Muscle of back (tissue), 11 donors: ENCODE data around the gene CCR9. TPM values are rescaled to one million over a fixed set of nuclear protein-coding genes. Genes with fewer than 3 reads are reported as not detected.

Source experiments
- DNase-seq, 3 donors: peaks; one replicate each; pipeline versions ENCODE4 v3.0.0 to v3.0.0-alpha.2; 2013
- polyA plus RNA-seq, 10 donors: library from polyadenylated mRNA; unstranded; fragments of 120-200 nt; gene quantifications; one replicate each; pipeline ENCODE4 v1.2.1, GENCODE V29; 2013; ENCODE audit not compliant: insufficient read length in 10 of 10

Gene CCR9
- polyA plus RNA-seq, 10 donors = 0.11 to 0.31 (median 0.13) TPM; not detected in 7

DNA sequence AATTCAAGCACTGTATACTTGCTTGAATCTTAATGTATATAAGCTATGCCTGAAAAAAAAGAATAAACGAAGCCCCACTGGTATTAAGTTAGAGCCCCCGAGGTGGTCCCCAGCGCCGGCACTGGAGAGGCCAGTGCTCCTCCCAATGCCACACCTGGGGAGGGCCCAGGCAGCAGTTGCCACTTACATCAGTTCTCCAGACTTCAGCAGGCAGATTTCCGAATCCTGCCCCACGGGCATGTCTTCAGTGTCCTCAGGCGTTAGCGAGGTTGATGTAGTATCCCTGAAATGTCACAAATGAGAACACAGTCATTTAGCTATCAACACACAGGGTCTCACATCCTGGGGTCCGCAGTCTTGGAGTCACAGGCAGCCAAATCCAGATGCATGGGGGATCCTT lies 49.9 kb downstream of the CCR9 start:
- no peak for DNase-seq

DNA sequence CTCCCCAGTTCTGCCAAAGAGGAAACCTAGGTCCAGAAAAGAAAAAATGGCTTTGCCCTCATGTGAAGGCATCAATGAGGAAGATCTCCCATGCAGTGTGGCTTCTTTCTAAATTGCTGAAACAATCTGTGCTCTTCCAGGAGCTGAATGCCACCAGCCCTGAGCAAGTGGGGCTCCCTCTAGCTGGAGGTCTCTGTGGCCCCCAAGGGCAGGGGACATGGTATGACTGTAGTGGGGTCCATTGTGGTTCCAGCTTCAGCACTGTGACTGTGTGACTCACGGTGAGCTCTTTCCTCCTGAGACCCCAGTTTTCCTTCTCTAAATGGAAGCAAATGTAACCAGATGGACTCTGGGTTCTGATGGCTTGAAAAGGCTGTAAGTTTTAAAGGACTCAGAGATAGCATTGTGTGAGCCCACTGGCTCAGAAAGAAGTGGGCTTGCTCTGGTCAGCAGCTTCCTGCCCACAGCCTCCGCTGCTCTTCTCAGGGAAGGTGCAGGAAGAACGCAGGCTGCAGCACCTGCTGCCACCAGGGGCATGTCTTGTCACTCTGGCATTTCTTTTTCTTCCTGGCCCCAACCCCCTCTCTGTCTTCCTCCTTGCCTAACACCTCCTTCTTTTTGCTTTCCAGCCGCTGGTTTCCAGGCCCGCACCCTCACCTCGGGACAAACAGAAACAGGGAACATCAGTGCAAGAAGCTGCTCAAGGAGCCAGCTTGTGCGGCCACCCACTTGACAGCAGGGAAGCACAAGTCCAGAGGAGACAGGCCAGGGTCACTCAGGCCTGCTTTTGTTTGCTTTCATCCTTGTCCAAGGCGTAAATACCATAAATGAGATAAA lies 51.1 kb downstream of the CCR9 start:
- DNase-seq = no peak

DNA sequence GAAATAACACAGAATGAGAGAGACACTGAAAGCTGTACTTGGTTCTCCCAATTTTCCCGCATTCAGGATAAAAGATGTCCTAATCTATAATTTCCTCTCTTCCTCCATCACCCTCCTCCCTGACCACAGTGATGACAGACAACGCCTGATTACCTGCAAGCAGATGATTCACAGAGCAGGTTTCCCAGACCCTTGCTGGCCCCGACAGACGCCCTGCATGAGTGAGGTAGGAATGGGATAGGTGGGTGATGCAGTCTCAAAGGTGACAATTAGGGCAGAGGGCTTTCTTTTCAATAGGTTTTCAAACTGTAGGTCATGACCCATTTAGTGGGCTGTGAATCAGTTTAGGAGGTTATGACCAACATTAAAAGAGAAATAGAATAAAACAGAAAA lies 51.7 kb downstream of the CCR9 start:
- no peak for DNase-seq

DNA sequence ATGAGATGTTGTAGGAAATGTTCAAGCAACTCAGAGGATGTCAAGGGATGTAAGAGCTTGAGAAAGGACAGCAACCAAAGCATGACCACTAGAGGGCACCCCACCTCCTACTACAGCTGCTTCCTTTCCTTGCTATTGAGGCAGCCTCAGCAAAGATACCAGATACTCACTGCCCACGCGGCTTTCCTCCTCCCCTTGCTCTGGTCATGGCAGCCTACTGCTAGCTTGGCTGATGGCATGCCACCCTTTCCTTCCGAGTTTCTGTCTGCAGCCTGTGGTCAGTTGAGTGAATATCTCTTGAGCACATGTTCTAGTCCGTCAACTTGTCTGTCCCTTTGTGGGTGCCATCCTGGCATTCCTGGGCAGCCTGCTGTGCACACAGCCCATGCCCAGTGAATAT lies 52.5 kb downstream of the CCR9 start:
- peak; percentile 81 to 93 (median 90) for DNase-seq

DNA sequence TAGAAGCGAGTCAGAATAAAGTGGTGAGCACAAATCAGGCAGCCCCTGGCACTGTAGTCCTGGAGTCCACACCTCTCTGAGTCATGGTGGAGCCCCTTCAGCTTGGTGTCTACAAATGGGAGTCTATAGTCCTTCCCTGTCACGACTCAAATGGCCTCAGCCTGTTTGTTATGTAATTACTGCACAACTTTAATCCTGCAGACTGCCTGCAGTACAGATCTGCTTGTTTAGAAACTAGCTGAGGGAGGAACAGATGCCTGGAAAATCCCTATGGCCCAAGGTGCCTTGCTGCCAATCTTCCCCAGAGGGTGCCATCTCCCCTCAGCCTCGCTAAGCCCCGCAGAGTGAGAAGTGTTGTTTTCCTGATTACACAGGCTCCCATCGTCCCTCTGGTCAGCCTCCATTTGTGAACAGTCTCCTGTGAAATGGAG lies 53.0 kb downstream of the CCR9 start:
- DNase-seq = no peak

DNA sequence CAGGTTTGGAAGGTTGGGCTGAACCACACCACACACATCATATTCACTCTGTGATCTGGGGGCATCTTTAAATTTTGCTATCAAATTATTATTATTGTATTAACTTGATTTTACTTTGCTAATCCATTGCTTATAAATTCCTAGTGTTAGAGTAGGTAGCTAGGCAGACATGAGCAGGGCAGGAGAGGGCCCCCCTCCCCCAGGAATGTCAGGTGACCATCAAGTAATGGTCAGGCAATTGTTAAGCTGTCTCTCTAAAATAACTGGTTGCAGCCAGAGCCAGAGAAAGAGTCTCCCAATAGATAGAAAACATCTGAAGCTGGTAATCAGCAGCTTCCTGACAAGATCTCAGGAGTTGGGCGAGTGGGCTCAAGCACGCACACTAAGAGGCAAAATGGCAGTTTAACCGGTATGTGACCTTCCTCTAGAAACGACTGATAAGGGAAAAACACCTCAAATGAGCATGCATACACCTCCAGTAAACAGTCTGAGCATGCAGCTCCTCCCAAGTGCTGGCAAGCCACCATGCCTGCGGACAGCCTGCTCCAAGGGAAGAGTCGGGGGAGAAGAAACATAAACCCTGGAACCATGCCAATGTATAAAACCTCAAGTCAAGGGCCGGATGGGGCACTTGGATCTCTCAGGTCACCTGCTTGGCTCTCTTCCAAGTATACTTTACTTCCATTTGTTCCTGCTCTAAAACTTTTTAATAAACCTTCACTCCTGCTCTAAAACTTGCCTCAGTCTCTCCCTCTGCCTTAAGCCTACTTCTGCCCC lies 53.8 kb downstream of the CCR9 start:
- no peak for DNase-seq

DNA sequence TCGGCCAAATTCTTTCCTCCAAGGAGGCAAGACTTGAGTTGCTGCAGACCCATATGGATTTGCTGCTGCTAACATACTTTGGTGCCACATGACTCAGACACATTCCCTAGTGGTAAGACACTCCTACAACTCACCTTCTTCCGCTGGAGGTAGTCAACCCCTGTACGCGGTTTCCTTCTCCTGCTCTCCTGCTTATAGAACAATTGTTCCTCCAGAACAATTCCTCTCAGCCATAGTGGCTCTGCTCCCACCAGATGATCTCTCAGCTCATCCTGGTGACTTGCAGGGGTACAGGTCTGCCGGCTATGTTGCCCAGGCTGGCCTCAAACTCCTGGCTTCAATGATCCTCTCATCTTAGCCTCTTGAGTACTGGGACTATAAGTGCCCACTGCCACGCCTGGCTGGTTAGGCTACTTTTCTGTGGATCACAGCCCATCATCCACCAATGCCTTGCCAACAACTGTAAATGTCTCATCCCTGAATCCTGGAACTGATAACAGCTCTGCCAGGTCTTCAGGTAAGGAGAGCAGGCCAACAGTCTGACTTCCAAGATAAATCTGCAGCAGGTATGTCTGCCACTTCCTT lies 54.5 kb downstream of the CCR9 start:
- no peak for DNase-seq

DNA sequence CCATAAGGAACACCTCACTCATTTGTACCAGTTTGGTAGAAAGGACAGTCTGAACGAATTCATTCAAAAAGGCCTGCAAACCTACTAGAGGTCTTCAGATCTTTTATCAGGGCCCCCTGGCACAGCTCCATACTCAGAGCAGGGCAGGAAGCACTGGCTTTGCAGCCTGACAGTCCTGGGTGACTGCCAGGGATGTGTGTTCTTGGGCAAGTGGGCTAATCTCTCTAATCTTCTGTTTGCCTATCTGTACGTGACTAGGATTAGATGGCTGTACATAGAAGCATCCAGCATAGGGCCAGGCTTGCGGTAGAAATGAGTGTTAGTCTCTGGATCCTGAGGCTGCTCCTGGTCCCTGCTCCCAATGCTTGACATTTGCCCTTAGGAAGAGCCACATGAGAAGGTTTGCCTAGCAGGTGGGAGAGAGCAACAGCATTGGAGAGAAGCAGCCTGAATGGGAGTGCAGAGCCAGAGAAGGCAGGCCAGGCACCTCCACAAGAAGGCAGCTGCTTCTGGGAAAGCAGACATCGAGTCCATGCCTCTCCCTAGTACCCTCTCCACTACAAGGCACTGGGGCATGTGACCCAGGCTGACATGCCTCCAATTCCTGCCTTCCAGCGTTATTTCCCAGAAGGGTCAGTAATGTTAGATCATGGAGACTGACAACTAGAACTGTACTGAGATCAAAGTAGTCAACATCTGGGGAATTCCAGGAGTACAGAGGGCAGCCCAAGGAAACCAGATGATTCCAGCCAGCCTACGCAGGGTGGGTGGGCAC lies 55.9 kb downstream of the CCR9 start:
- no peak for DNase-seq

DNA sequence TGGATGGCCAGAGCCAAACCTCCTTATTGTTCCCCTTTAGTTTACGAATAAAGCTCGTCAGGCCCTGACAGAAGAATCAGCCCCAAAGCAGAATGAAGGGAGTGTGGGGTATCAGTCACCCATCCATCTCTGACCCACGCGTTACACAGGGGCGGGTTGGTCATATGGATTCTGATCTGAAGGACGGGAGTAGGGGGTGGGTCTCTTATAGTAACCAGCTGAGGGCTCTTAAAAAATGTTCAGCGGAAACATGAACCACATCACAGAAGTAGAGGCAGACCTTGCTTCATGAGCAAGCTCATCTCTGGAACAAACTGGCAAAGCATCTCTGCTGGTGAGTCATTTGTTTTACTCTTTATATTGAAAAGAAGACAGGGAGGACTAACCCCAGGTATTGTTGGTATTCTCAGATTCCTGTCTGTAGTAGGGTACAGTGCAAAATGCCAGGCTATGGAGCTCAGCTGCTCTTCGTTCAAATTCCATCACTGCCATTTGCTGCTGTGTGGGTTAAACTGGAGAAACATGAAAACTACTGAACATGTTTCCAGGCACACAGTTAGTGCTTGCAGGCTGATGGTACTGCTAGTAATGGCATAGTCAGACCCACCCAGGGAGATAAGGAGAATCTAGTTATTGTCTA lies 57.0 kb downstream of the CCR9 start, which contains the start of gene CXCR6:
TSS of gene CXCR6 (plus strand) at position 258 of the 640 bp plus-strand sequence. CDS start 3,018 bp downstream, outside the sequence.
- no peak for DNase-seq

DNA sequence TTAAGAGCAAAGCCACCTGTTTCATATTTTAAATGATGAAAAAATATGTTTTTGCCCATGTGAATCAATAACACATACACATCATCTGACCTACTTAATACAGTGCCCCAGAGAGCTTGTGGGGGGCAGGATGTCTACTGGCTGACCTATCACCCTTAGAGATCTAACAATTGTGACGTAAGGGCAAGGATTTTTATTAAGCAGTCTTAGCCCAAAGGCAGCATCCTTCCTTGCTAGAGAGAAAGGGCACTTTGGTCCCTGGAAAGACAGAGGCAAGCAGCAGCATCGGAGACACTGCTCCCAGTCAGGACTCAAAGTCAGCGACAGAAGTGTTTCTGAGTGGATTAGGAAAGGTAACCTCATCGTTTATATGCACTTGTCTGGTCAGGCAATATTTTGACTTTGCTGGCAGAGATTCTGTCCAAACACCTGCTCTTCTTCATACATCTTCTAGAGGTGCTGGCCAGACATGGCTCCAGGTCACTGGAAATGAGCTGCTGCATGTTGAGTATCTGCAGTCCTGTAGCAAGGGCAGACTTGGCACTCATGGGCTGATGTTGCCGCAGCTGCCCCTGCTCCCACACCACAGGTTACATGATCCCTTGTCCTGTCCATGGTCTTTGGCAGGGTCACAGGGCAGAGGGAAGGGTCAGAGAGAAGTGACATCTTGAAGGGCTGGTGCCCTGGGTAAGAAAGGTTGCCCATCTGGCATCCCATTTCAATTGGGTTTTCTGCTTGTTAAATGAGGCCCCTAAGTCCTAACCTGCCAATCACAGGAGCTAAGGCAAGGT lies 58.7 kb downstream of the CCR9 start:
- no peak for DNase-seq

DNA sequence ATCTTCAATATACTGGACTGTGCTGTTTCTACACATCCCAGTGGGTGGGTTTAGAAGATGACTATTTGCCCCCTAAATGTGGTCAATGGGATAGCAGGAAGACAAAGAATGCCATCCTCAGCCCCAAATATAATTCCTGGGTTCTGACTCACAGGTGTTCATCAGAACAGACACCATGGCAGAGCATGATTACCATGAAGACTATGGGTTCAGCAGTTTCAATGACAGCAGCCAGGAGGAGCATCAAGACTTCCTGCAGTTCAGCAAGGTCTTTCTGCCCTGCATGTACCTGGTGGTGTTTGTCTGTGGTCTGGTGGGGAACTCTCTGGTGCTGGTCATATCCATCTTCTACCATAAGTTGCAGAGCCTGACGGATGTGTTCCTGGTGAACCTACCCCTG lies 60.0 kb downstream of the CCR9 start:
- no peak for DNase-seq

DNA sequence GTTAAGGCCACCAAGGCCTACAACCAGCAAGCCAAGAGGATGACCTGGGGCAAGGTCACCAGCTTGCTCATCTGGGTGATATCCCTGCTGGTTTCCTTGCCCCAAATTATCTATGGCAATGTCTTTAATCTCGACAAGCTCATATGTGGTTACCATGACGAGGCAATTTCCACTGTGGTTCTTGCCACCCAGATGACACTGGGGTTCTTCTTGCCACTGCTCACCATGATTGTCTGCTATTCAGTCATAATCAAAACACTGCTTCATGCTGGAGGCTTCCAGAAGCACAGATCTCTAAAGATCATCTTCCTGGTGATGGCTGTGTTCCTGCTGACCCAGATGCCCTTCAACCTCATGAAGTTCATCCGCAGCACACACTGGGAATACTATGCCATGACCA lies 60.5 kb downstream of the CCR9 start:
- DNase-seq = no peak

DNA sequence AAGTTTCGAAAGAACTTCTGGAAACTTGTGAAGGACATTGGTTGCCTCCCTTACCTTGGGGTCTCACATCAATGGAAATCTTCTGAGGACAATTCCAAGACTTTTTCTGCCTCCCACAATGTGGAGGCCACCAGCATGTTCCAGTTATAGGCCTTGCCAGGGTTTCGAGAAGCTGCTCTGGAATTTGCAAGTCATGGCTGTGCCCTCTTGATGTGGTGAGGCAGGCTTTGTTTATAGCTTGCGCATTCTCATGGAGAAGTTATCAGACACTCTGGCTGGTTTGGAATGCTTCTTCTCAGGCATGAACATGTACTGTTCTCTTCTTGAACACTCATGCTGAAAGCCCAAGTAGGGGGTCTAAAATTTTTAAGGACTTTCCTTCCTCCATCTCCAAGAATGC lies 61.0 kb downstream of the CCR9 start:
- DNase-seq = no peak

DNA sequence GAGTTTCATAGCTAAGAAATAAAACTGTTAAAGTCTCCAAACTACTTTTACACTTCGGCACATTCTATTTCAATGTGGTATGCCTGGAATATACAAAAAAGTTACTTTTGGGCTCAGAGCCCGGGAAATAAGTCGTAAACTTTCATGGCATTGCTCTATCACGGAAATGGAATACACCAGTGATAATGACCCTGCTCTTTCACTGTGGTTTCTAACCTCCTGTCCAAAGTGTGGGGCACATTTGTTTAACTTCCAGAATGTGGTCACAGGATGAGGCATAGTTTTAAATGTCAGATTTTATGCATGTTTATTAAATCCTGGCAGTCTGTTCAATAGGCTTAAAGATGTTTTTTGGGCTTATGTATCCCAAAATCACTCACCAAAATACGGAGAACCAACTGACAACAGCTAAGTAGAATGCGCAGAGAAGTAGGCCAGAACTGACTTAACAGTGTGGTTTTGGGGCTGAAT lies 62.0 kb downstream of the CCR9 start:
- DNase-seq = peak in 1 of 3 donors; percentile 19

DNA sequence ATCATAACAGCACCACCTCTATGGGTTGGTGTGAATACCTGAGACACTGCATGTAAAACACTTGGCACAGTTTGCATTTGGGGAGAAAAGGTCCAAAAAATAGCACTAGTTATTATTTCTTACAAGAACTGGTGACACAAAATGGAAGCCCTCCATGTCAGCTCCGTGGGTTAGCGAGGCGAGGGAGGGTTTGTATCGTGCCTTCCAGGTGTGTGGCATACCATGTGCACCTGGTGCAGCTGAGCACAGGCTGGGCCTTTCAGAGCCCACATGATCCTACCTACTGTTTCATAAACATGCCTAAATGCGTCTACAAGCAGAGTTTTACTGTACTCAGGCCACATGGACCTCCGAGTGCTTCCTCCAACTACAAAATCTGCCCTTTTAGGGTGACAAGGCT lies 62.5 kb downstream of the CCR9 start:
- DNase-seq = no peak

DNA sequence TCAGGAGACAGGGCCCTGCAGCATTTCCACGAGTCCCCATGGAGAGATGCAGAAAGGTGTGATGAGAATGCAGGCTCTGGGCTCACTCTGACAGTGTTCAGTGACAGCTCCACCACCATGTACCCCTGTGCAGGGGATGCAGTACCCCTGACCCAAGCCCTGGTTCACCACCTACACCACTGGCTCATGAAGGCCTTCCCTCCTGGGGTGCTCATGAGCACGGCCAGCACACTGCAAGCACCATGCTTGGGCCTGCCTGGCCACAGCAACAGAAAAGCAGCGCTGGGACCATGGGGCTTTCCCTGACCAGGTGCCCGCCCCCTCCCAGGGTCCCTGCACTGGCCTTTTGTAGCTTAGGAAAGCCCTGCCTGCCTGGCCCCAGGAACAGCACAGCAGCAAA lies 63.1 kb downstream of the CCR9 start:
- no peak for DNase-seq

DNA sequence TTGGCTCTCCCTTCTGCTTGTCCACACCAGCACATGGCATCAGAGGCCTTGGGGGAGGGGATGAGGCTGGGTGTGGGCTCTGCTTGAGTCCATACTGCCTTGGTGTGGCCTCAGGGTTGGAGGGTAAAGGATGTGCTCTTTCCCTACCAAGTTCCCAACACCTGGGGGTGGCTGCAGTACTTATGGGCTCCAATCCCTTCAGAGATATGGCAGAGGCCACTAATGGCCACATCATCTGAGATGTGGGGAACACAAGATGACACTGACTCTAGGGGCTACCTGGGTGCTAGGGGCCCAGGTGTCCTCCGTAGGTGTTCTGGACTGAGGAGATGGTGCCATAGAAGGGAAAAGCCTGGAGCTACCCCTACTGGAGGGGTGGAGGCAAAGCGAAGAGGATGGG lies 63.8 kb downstream of the CCR9 start:
- no peak for DNase-seq

DNA sequence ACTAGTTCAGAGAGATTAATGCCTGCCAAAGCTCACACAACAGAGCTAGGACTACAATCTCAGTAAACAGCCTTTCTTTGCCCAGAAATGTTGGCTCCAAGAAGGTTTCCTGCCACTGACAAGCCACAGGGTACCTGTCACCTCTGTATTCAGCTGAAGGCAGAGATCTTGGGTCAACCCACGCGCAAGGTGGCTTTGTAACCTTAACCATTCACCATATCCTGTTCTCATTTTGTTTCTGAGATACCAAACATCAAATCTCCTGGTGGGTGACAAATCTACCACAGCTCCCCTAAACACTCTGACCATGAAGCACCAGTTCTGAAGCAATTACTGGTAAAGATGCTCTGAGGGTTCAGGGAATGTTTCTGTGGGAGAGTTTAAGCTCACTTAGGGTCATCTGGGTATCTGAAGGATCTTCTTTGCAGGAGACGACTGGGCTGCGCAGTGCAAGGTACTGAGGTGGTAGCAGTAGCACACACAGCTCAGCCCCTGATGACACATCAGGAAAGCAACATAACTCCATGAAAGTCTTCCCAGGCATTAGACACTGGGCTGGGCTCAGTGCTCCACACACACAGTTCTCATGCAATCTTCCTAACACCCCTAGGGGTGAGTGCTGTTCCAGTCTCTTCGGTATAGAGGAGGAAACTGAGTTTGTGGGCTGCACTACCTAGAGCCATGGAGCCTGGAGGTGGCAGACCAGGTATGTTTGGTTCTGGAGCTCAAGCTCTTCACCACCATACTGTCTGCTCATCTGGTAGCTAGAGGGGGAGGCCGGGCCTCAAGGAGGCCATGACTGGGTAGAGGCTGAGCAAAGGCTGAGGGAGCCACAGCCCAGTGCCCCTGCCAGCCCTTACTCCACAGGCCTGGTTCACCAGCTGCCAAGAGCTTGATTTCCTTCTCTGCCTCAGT lies 64.6 kb downstream of the CCR9 start:
- no peak for DNase-seq

DNA sequence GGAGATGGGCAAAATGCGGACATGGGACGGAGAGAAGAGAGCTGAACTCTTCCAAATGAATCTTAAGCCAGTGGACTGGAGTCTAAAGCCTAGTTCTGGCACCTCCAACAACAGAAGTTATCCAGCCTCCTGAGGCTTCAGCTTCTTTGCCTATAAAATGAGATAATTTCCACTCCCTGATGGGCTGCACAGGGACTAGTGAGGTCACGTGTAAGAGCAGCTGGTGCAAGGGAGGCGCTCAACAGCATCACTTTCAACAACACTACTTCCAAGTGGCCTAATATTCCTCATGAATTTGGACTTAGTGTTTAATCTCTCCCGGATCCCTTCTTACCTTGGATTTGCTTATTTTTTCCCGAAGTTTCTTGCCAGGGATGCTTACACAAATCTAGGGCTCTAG lies 65.6 kb downstream of the CCR9 start:
- no peak for DNase-seq
